IPS-20b (cell line): ENCODE measurements around the gene DIP2B.

ENCODE experiments used
- H3K27ac ChIP-seq: one replicate; pipeline ENCODE4 v1.5.1; 2013; ENCODE audit warnings: low read length
- H3K27me3 ChIP-seq: 2 replicates; pipeline ENCODE4 v1.6.1; 2013; ENCODE audit warnings: mild to moderate bottlenecking, low read length, inconsistent platforms; ENCODE audit not compliant: insufficient read depth
- H3K36me3 ChIP-seq: 2 replicates; pipeline ENCODE4 v1.6.1; 2013; ENCODE audit warnings: low read depth, mild to moderate bottlenecking, inconsistent platforms, low read length, moderate library complexity; ENCODE audit not compliant: insufficient read depth
- H3K4me1 ChIP-seq: 2 replicates; pipeline ENCODE4 v1.6.1; 2013; ENCODE audit warnings: mild to moderate bottlenecking, control low read depth, inconsistent platforms, low read length, moderate library complexity; ENCODE audit not compliant: insufficient read depth
- H3K4me3 ChIP-seq: 2 replicates; pipeline ENCODE4 v1.5.1; 2013; ENCODE audit warnings: mild to moderate bottlenecking, low read length, inconsistent platforms
- H3K9ac ChIP-seq: 2 replicates; pipeline ENCODE4 v1.6.1; 2013; ENCODE audit warnings: low read depth, mild to moderate bottlenecking, inconsistent platforms, low read length, moderate library complexity
- H3K9me3 ChIP-seq: 2 replicates; pipeline ENCODE4 v1.6.1; 2013; ENCODE audit warnings: mild to moderate bottlenecking, low read depth, low read length, inconsistent platforms; ENCODE audit not compliant: insufficient read depth

Gene DIP2B

DNA sequence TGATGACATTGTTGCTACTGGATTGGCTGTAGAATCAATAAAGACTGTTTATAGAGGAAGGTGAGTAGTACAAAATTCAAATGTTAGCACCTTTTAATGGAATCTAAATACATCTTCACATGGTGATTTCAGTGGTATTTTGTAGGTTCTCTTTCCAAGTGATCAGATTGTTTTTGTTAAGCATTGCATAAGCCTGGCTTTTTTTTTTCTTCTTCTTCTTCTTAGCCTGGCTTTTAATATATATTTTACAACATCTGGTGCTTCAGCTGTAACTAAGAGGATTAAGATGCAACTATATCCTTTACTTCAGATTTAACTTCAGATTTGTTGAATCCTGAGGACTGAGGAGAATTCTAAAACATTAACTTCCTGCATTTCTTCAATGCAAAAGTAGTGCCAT is 201.8 kb downstream of the DIP2B start:
- no peak overlapping the region for H3K9ac ChIP-seq
- H3K36me3 ChIP-seq = peaks cover 80% of the 10 kb centered on the region
- no peak overlapping the region for H3K27ac ChIP-seq
- H3K9me3 ChIP-seq = no peaks in the 10 kb centered on the region
- no peak overlapping the region for H3K4me3 ChIP-seq
- no peaks in the 10 kb centered on the region for H3K4me1 ChIP-seq
- H3K27me3 ChIP-seq = no peaks in the 10 kb centered on the region

DNA sequence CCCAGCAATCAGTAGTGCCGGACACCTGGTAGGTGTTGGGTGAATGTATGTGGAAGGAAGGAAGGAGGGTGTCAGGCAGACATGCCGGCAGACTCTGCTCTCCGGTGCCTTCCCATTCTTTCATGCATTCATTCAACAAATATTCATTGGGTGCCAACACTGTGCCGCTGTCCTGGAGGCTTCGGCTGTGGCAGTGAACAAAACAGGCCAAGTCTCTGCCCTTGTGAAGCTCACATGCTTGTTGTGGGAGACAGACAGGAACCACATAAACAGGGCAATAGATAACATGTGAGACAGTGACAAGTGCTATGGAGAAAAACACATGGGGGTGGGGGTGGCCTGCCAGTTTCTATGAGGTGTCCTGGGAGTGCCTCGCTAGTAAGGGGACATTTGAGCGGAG is 202.6 kb downstream of the DIP2B start:
- Histone ChIP-seq H3K9ac (no peak overlapping the region), H3K9me3 (no peaks in the 10 kb centered on the region), H3K4me3 (no peak overlapping the region), H3K27ac (no peak overlapping the region), H3K4me1 (no peaks in the 10 kb centered on the region), H3K36me3 (peaks cover 85% of the 10 kb centered on the region), H3K27me3 (no peaks in the 10 kb centered on the region)

GRCh38 chr12:50708631-50709030 is 203.8 kb downstream of the DIP2B start:
- Histone ChIP-seq H3K27ac (no peak overlapping the region), H3K4me1 (no peaks in the 10 kb centered on the region), H3K27me3 (no peaks in the 10 kb centered on the region), H3K9me3 (no peaks in the 10 kb centered on the region), H3K36me3 (peaks cover 79% of the 10 kb centered on the region), H3K9ac (no peak overlapping the region), H3K4me3 (no peak overlapping the region)

- Histone ChIP-seq H3K27ac (no peak overlapping the region), H3K4me1 (no peaks in the 10 kb centered on the region), H3K36me3 (peaks cover 76% of the 10 kb centered on the region), H3K9ac (no peak overlapping the region), H3K9me3 (no peaks in the 10 kb centered on the region), H3K4me3 (no peak overlapping the region), H3K27me3 (no peaks in the 10 kb centered on the region)
These were observed 206.3 kb downstream of the DIP2B start for GRCh38 chr12:50711121-50711520.

DNA sequence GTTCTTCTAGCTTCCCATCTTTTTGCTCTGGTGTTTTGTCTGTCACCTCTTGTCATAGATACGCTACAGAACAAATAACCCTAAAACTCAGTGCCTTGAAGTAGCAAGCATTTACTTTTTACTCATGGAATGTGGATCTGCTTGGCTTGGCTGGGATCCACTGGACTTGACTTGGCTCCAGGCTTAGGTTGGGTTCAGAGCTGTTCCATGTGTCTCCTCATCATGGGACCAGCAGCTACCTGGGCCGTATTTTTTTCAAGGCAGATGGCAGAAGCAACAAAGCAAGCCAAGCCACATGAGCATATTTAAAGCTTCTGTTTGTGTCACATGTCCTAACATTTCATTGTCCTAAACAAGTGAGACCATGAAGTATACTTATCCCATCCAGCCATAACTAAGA is 210.4 kb downstream of the DIP2B start:
- Histone ChIP-seq H3K9me3 (no peaks in the 10 kb centered on the region), H3K27me3 (no peaks in the 10 kb centered on the region), H3K4me3 (no peak overlapping the region), H3K27ac (no peak overlapping the region), H3K4me1 (no peaks in the 10 kb centered on the region), H3K36me3 (peaks cover 51% of the 10 kb centered on the region), H3K9ac (no peak overlapping the region)

GRCh38 chr12:50718760-50719159 is 214.0 kb downstream of the DIP2B start:
- peaks cover 62% of the 10 kb centered on the region for H3K36me3 ChIP-seq
- no peak overlapping the region for H3K4me3 ChIP-seq
- H3K9me3 ChIP-seq = no peaks in the 10 kb centered on the region
- no peaks in the 10 kb centered on the region for H3K4me1 ChIP-seq
- H3K27me3 ChIP-seq = no peaks in the 10 kb centered on the region
- H3K27ac ChIP-seq = no peak overlapping the region
- no peak overlapping the region for H3K9ac ChIP-seq

DNA sequence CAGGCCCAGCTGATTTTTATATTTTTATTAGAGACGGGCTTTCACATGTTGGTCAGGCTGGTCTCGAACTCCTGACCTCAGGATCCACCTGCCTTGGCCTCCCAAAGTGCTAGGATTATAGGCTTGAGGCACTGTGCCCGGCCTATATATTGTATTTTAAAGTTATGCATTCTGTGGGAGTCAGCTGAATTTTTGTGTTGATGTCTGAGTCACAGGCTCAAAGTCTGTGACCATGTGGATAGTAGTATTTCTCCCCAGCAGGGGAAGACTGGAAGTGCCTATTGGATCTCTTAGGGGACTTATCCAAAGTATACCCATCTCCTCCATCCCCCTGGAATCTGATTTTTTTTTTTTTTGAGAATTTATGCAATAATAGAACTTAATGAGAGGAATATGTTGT is 215.3 kb downstream of the DIP2B start:
- Histone ChIP-seq H3K36me3 (peaks cover 63% of the 10 kb centered on the region), H3K9ac (no peak overlapping the region)

DNA sequence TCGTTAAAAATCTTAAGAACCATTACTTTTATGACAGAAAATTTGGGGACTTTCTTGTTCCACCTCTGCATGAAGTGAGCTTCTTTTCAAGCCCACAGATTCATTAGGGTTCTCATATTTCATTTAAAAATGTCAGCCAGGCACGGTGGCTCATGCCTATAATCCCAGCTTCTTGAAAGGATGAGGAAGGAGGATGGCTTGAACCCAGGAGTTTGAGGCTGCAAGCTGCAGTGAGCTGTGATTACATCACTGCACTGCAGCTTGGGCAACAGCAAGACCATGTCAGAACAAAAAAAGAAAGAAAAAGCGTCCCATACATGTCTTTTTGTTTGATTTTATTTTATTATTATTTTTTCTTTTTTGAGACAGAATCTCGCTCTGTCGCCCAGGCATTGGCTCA is 215.7 kb downstream of the DIP2B start:
- Histone ChIP-seq H3K4me1 (no peaks in the 10 kb centered on the region), H3K9ac (no peak overlapping the region), H3K27me3 (no peaks in the 10 kb centered on the region), H3K4me3 (no peak overlapping the region), H3K9me3 (no peaks in the 10 kb centered on the region), H3K36me3 (peaks cover 63% of the 10 kb centered on the region), H3K27ac (no peak overlapping the region)

More for the DNA sequence above, 215.3 kb downstream of the DIP2B start:
- H3K27me3 ChIP-seq = no peaks in the 10 kb centered on the region
- H3K4me3 ChIP-seq = no peak overlapping the region
- no peaks in the 10 kb centered on the region for H3K9me3 ChIP-seq
- no peak overlapping the region for H3K27ac ChIP-seq
- H3K4me1 ChIP-seq = no peaks in the 10 kb centered on the region

- Histone ChIP-seq H3K4me1 (no peaks in the 10 kb centered on the region), H3K27ac (no peak overlapping the region), H3K27me3 (no peaks in the 10 kb centered on the region), H3K4me3 (no peak overlapping the region), H3K36me3 (peaks cover 82% of the 10 kb centered on the region), H3K9me3 (no peaks in the 10 kb centered on the region), H3K9ac (no peak overlapping the region)
These were observed 219.1 kb downstream of the DIP2B start for GRCh38 chr12:50723865-50724264.

DNA sequence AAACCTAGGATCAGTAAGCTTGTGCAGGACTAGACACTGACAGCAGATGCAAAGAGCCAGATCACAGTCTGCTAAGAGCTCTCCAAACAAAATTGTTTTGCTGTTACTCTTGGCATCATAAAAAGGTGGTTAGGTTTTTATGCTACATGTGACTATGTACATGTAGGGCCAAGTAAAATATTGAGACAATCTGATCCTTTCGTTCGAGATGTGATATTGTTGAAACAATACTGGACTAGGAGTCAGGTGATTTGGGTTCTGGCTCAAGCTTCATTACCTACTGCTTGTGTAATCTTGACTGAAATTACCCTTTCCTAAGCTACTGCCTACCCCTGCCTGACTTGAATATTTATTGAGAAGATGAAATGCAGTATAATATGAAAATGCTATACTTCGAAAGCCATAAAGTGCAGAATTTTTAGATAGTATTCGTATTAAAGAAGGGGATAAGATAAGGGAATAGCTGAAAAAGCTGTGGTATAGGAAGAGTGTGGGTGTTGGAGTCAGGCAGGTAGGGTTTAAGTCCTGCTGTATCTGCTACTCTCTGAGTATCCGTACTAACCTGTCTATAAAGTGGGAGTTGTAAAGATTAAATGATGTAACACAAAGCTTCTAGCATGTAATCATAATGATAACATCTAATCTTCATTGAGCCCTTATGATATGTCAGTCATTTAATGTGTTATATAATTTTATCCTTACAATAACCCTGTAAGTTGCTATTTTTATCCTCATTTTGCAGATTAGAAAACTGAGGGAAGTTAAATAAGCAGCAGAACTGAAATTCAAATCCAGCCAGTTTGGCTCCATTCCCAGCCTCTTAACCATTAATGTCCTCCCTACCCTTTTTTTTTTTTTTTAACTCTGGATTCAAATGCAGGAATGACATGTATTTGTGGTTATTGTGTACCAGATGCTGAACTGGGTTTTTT is 220.5 kb downstream of the DIP2B start:
- Histone ChIP-seq H3K36me3 (peaks cover 89% of the 10 kb centered on the region), H3K27ac (no peak overlapping the region)

DNA sequence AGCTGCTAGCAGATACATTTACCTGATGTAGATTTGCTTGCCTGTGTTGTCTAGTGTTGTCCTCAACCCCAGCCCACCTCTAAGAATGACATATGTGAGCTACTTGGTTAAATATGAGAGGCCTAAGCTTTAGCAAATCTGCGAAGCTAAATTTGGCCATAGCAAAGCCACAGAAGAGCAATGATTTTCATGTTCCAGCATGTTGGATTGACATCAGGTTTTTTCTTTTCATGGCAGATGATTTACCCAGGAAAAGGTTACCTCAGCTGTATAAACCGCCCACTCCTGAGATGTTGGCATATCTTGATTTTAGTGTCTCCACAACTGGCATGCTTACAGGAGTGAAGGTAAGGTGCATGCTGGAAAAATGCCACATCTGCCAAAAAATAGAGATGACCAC is 222.7 kb downstream of the DIP2B start:
- Histone ChIP-seq H3K4me1 (no peaks in the 10 kb centered on the region), H3K36me3 (peaks cover 90% of the 10 kb centered on the region), H3K27me3 (no peaks in the 10 kb centered on the region), H3K9ac (no peak overlapping the region), H3K27ac (no peak overlapping the region), H3K9me3 (no peaks in the 10 kb centered on the region), H3K4me3 (no peak overlapping the region)

More for the DNA sequence above, 220.5 kb downstream of the DIP2B start:
- H3K4me3 ChIP-seq = no peak overlapping the region
- no peaks in the 10 kb centered on the region for H3K9me3 ChIP-seq
- no peaks in the 10 kb centered on the region for H3K27me3 ChIP-seq
- H3K9ac ChIP-seq = no peak overlapping the region
- no peaks in the 10 kb centered on the region for H3K4me1 ChIP-seq

GRCh38 chr12:50728417-50728816 is 223.6 kb downstream of the DIP2B start:
- Histone ChIP-seq H3K9ac (no peak overlapping the region), H3K4me3 (no peak overlapping the region), H3K4me1 (no peaks in the 10 kb centered on the region), H3K36me3 (peaks cover 89% of the 10 kb centered on the region), H3K27ac (no peak overlapping the region), H3K27me3 (no peaks in the 10 kb centered on the region), H3K9me3 (no peaks in the 10 kb centered on the region)
